Activated CD4-positive, alpha-beta T cell treated with anti-CD3 and anti-CD28 coated beads, Interleukin-2, amount 50 U/mL, for 16 hours (primary cell): ENCODE measurements around the gene PLEKHG2.

Source experiments
- DNase-seq: peaks from one replicate; pipeline ENCODE4 v3.0.0-alpha.2; 2020

PLEKHG2 gene

GRCh38 chr19:39463403-39463802 lies 50.9 kb downstream of the PLEKHG2 start:
- no peak for DNase-seq

- DNase-seq = no peak
These were observed 53.7 kb downstream of the PLEKHG2 start for GRCh38 chr19:39465956-39466747.

DNA sequence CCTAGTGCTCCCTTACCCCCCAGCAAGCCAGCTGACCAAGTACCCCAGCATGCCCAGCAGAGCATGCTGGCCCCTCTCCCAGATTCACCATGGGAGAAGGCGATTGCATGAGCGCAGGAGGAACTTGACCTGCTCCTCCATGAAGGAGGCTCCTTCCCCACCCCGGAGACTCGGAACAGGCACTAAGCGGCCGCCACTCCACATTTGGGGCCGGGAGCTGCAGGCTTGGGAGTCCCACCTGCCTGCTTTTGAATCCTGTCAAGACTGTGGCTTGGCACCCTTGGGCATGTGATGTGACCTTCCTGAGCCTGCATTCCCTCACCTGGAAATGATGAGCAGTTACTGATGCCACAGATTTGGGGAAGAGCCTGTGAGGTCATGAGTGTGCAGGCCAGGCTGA lies 55.5 kb downstream of the PLEKHG2 start:
- DNase-seq = no peak

GRCh38 chr19:39469036-39469435 lies 56.6 kb downstream of the PLEKHG2 start:
- no peak for DNase-seq

GRCh38 chr19:39469567-39469966 lies 57.1 kb downstream of the PLEKHG2 start:
- DNase-seq = no peak

- DNase-seq = no peak
These were observed 58.4 kb downstream of the PLEKHG2 start for GRCh38 chr19:39470724-39471339.

DNA sequence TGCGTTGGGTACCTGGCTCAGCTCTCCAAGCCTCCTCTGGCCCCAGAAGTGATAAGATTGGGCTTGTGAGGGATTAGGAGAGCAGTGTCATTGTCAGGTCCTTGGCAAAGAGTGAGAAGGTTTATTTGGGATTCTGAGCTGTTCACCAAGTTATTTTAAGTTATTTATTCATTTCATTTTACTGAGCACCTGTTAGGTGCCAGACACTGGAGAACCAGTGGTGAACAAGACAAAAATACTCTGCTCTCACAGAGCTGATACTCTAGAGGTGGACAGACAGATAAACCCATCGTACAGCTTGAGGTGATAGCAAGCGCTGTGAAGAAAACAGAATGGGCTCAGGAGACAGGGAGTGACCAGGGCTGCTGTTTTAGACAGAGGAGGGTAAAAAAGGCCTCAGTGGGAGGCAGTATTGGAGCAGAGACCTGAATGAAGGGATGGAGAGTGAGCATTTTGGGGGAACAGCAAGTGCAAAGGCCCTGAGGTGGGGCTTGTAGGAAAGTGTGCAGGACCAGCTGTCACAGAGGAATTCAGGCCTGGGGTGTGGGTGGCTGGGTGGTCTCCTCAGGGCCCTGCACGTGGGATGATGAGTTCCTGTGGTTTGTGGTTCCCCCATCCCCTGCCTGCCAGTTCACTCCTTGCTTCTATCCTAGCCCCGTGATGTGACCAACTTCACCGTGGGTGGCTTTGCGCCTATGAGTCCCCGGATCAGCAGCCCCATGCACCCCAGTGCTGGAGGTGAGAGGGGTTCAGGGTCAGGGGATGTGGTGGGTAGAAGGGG lies 59.5 kb downstream of the PLEKHG2 start:
- DNase-seq = no peak

- DNase-seq = no peak
These were observed 60.4 kb downstream of the PLEKHG2 start for GRCh38 chr19:39472746-39473442.

GRCh38 chr19:39473443-39473960 lies 61.0 kb downstream of the PLEKHG2 start:
- no peak for DNase-seq

DNA sequence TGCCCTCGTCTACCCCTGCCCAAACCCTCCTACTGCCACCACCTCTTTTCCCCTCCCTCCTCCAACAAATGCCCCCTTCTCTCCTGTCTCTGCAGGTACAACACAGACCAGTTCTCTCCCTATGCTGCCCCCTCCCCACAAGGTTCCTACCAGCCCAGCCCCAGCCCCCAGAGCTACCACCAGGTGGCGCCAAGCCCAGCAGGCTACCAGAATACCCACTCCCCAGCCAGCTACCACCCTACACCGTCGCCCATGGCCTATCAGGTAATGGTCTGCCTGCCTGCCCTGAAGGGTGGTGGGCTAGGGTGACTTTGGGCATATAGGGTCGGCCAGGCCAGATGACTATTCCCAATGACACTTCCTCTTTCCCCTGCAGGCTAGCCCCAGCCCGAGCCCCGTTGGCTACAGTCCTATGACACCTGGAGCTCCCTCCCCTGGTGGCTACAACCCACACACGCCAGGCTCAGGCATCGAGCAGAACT lies 61.7 kb downstream of the PLEKHG2 start:
- DNase-seq = peak; percentile 63

DNA sequence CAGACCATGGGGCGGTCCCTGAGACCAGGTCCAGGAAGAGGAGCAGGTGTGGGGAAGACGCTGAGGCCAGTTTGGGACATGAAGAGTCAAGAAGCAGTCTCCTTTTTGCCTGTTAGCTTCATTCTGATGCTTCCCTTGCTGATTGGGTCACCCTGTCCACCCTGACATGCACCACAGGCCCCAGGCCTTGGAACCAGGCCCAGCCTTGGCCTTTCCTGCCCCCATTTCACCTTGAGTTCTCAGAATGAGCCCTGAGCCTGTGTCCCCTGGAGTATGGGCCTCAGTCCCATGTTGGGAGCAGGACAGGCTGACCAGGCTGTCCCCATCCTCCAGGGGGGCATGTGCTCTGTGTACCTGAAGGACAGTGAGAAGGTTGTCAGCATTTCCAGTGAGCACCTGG lies 63.3 kb downstream of the PLEKHG2 start:
- no peak for DNase-seq
